ENCODE measurements around the gene ZSWIM4. TPM values are rescaled to one million over a fixed set of nuclear protein-coding genes. Genes with fewer than 3 reads are reported as not detected.

The ZSWIM4 gene
- total RNA-seq, 1 donor from 2014 or later = 9.8 TPM

GRCh38 chr19:13835791-13836723, 40.8 kb downstream of the ZSWIM4 start:
- peaks cover 36% of the 10 kb centered on the region for H3K4me1 Mint-ChIP-seq (ENCODE audit: low read depth)
- intact Hi-C loops (cut with micrococcal nuclease) = loop anchor here (2.0 to 5.0 kb wide), 4 partner anchors 51 to 1044 kb away; partner anchors contain the start of genes IER2, JUNB and STX10
- H3K9me3 Mint-ChIP-seq = no peaks in the 10 kb centered on the region
- H3K27me3 Mint-ChIP-seq (ENCODE audit: low read depth) = no peaks in the 10 kb centered on the region
- H3K36me3 Mint-ChIP-seq (ENCODE audit: low read depth) = peaks cover 61% of the 10 kb centered on the region
- peak overlapping the region; percentile 99 for H3K27ac Mint-ChIP-seq
- no peak for DNase-seq (ENCODE audit: low spot score)
- peak overlapping the region; percentile 79 for H3K4me3 Mint-ChIP-seq (ENCODE audit: low read depth)

GRCh38 chr19:13838435-13839129, 43.3 kb downstream of the ZSWIM4 start:
- H3K27me3 Mint-ChIP-seq (ENCODE audit: low read depth) = no peaks in the 10 kb centered on the region
- H3K4me1 Mint-ChIP-seq (ENCODE audit: low read depth) = peaks cover 31% of the 10 kb centered on the region
- intact Hi-C loops (cut with micrococcal nuclease) = loop anchor here (1.0 to 5.0 kb wide), 4 partner anchors 9 to 1046 kb away; partner anchors contain the start of genes IER2, JUNB and STX10
- H3K4me3 Mint-ChIP-seq (ENCODE audit: low read depth) = peak overlapping the region; percentile 92
- H3K9me3 Mint-ChIP-seq = no peaks in the 10 kb centered on the region
- peaks cover 59% of the 10 kb centered on the region for H3K36me3 Mint-ChIP-seq (ENCODE audit: low read depth)
- peak overlapping the region; percentile 90 for H3K27ac Mint-ChIP-seq
- no peak for DNase-seq (ENCODE audit: low spot score)

- Mint-ChIP-seq H3K27me3 (ENCODE audit: low read depth) (no peaks in the 10 kb centered on the region), H3K27ac (peak overlapping the region; percentile 90), H3K4me1 (ENCODE audit: low read depth) (peaks cover 29% of the 10 kb centered on the region), H3K4me3 (ENCODE audit: low read depth) (peak overlapping the region; percentile 92), H3K36me3 (ENCODE audit: low read depth) (peaks cover 53% of the 10 kb centered on the region), H3K9me3 (no peaks in the 10 kb centered on the region)
- peak; percentile 77 for DNase-seq (ENCODE audit: low spot score)
- intact Hi-C loops (cut with micrococcal nuclease) = loop anchor here (1.0 to 5.0 kb wide), 4 partner anchors 8 to 1047 kb away; partner anchors contain the start of genes IER2, JUNB and STX10
Measured at GRCh38 chr19:13839130-13839937, 44.1 kb downstream of the ZSWIM4 start.

- H3K27ac Mint-ChIP-seq = peak overlapping the region; percentile 90
- DNase-seq (ENCODE audit: low spot score) = no peak
- peaks cover 49% of the 10 kb centered on the region for H3K36me3 Mint-ChIP-seq (ENCODE audit: low read depth)
- H3K4me3 Mint-ChIP-seq (ENCODE audit: low read depth) = peak overlapping the region; percentile 92
- H3K4me1 Mint-ChIP-seq (ENCODE audit: low read depth) = peaks cover 32% of the 10 kb centered on the region
- intact Hi-C loops (cut with micrococcal nuclease) = loop anchor here (1.0 to 5.0 kb wide), 4 partner anchors 7 to 1048 kb away; partner anchors contain the start of genes IER2, JUNB and STX10
- H3K9me3 Mint-ChIP-seq = no peaks in the 10 kb centered on the region
- H3K27me3 Mint-ChIP-seq (ENCODE audit: low read depth) = no peaks in the 10 kb centered on the region
Measured at GRCh38 chr19:13839938-13840304, 44.7 kb downstream of the ZSWIM4 start.

DNA sequence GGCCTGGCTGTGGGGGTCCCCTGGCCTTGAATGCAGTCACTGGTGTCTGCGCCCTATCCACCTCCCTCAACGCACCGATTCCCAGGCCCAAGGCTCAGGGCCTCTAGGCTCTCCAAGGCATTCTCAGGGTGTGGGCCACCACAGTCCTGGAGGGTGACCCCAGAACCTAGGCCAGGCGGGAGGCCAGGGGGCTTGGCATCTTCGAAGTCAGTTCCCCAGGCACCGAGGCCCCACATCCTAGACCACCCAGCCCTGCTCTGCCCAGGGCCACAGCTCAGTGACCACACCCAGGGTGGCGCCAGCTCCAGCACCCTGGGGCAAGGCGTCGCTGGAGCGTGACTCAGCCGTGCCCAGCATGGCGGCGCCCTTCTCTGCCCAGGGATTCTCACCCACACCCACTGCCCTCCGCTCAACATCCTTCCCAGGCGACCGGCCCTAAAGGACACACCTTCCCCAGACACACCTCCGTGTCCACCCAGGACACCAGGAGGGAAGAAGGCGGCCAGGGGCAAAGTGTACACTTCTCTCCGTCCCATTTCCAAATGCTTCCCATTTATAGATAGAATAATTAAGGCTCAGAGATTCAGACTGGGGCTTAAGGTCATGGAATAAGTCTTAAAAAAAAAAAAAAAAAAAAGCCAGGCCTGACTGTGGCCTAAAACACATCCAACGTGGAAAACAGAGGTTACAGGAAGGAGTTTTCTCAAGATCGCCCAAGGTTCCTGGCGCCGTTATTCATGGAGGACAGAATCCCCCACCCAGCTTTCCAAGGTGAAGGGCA, 45.3 kb downstream of the ZSWIM4 start:
- H3K27ac Mint-ChIP-seq = peak overlapping the region; percentile 90
- DNase-seq (ENCODE audit: low spot score) = no peak
- H3K4me3 Mint-ChIP-seq (ENCODE audit: low read depth) = peak overlapping the region; percentile 92
- no peaks in the 10 kb centered on the region for H3K27me3 Mint-ChIP-seq (ENCODE audit: low read depth)
- H3K9me3 Mint-ChIP-seq = no peaks in the 10 kb centered on the region
- peaks cover 49% of the 10 kb centered on the region for H3K36me3 Mint-ChIP-seq (ENCODE audit: low read depth)
- intact Hi-C loops (cut with micrococcal nuclease) = no loop called here
- peaks cover 35% of the 10 kb centered on the region for H3K4me1 Mint-ChIP-seq (ENCODE audit: low read depth)

DNA sequence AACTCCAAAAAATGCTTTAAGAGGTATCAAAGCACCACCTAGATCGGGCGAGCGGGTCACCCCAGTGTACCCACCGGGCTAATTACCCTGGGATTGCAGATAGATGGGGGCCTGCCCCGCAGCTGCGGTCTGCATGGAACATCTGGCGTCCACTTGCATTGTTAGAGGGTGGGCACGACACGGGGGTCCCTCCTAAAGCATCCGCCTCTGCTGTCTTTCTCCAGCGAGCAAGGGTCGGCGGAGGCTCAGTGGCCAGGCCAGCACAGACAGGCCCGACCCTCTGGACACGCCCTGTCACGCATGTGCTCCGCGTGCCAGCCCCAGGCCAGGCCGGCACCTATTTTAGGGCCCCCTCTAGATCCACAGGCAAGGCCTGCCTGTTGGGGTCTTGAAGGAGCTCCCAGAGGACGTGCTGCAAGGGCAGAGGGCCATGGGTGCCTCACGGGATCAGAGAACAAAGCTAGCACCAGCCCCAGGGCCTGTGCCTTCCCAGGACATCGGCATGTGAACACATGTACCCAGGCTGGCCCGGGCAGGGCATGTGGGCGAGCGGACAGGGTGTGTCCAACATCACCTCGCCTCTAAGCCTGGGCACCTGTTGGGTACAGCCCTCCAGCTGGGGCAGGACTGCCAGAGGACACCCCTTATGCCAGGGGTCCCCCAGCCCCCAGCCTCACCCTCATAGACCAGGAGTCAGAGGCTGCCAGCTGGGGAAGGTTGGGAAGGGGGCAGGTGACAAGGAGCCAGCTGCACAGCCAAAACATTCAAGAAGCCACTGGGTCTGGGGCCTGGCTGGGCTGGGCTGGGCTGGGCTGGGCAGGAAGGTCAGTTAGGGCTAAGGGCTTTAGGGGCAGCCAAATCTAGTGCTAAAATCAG, 46.1 kb downstream of the ZSWIM4 start:
- peak overlapping the region; percentile 92 for H3K4me3 Mint-ChIP-seq (ENCODE audit: low read depth)
- H3K4me1 Mint-ChIP-seq (ENCODE audit: low read depth) = peaks cover 38% of the 10 kb centered on the region
- no peaks in the 10 kb centered on the region for H3K27me3 Mint-ChIP-seq (ENCODE audit: low read depth)
- H3K27ac Mint-ChIP-seq = peak overlapping the region; percentile 90
- peaks cover 44% of the 10 kb centered on the region for H3K36me3 Mint-ChIP-seq (ENCODE audit: low read depth)
- no peak for DNase-seq (ENCODE audit: low spot score)
- no peaks in the 10 kb centered on the region for H3K9me3 Mint-ChIP-seq
- intact Hi-C loops (cut with micrococcal nuclease) = no loop called here

GRCh38 chr19:13841962-13842290, 46.7 kb downstream of the ZSWIM4 start:
- peak overlapping the region; percentile 92 for H3K4me3 Mint-ChIP-seq (ENCODE audit: low read depth)
- intact Hi-C loops (cut with micrococcal nuclease) = no loop called here
- H3K36me3 Mint-ChIP-seq (ENCODE audit: low read depth) = peaks cover 40% of the 10 kb centered on the region
- H3K4me1 Mint-ChIP-seq (ENCODE audit: low read depth) = peaks cover 41% of the 10 kb centered on the region
- DNase-seq (ENCODE audit: low spot score) = no peak
- H3K27ac Mint-ChIP-seq = peak overlapping the region; percentile 90
- H3K27me3 Mint-ChIP-seq (ENCODE audit: low read depth) = no peaks in the 10 kb centered on the region
- H3K9me3 Mint-ChIP-seq = no peaks in the 10 kb centered on the region

- peaks cover 38% of the 10 kb centered on the region for H3K4me1 Mint-ChIP-seq (ENCODE audit: low read depth)
- DNase-seq (ENCODE audit: low spot score) = peak; percentile 64
- H3K9me3 Mint-ChIP-seq = no peaks in the 10 kb centered on the region
- intact Hi-C loops (cut with micrococcal nuclease) = no loop called here
- peaks cover 36% of the 10 kb centered on the region for H3K36me3 Mint-ChIP-seq (ENCODE audit: low read depth)
- no peaks in the 10 kb centered on the region for H3K27me3 Mint-ChIP-seq (ENCODE audit: low read depth)
- peak overlapping the region; percentile 92 for H3K4me3 Mint-ChIP-seq (ENCODE audit: low read depth)
- peak overlapping the region; percentile 98 for H3K27ac Mint-ChIP-seq
Measured at GRCh38 chr19:13842291-13843103, 47.3 kb downstream of the ZSWIM4 start.

DNA sequence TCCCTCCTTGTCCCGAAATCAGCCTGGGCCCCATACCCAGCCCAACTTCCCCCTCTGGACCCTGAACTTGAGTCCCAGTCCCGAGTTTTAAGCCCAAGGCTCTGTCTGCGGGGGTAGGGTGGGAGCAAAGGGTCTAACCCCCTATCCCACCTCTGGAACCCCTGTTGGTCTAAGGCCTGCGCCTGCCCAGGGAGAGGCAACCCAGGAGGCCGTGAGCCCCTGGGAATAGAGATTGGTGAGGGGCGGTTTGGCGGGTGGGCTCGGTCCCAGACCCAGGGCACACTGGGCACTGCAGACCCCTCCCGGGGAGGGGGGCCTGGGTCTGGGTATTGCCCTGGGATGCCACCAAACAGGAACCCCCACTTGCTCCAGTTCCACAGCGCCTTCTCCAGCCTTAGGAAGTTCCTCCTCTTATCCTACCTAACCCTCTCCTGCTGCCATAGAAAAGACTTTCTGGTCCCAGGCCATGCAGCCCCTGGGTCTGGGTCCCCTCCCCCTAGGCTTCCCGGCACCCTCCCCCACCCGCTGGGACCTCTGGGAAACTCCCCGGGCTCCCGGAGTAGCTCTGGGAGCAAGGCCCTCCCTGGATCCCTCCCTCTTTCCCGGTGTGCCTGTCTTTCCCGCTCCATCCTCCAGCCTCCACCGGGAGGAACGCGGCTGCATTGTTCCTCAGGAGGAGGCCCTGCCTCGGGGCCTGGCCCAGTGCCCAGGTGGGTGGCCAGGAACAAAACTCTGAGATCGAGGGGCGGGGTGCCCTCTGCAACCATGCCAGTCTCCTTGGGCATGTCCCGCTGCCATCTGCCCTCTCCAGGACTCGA, 48.1 kb downstream of the ZSWIM4 start:
- peaks cover 33% of the 10 kb centered on the region for H3K36me3 Mint-ChIP-seq (ENCODE audit: low read depth)
- intact Hi-C loops (cut with micrococcal nuclease) = no loop called here
- peaks cover 36% of the 10 kb centered on the region for H3K4me1 Mint-ChIP-seq (ENCODE audit: low read depth)

GRCh38 chr19:13844130-13844631, 48.9 kb downstream of the ZSWIM4 start:
- Mint-ChIP-seq H3K9me3 (no peaks in the 10 kb centered on the region), H3K27ac (peak overlapping the region; percentile 92), H3K27me3 (ENCODE audit: low read depth) (no peaks in the 10 kb centered on the region), H3K4me3 (ENCODE audit: low read depth) (peak overlapping the region; percentile 70), H3K36me3 (ENCODE audit: low read depth) (peaks cover 25% of the 10 kb centered on the region), H3K4me1 (ENCODE audit: low read depth) (peaks cover 35% of the 10 kb centered on the region)
- DNase-seq (ENCODE audit: low spot score) = no peak
- intact Hi-C loops (cut with micrococcal nuclease) = no loop called here

More for the DNA sequence above, 48.1 kb downstream of the ZSWIM4 start:
- no peaks in the 10 kb centered on the region for H3K9me3 Mint-ChIP-seq
- peak overlapping the region; percentile 98 for H3K27ac Mint-ChIP-seq
- peak overlapping the region; percentile 92 for H3K4me3 Mint-ChIP-seq (ENCODE audit: low read depth)
- DNase-seq (ENCODE audit: low spot score) = no peak
- no peaks in the 10 kb centered on the region for H3K27me3 Mint-ChIP-seq (ENCODE audit: low read depth)

All from activated T-helper 2 cell treated with anti-CD3 and anti-CD28 coated beads, Interferon-gamma antibody, Interleukin-2, Interleukin-4, amounts not matched to agents 10 μg/mL and 5 μg/mL and 100 μg/mL, durations not matched to agents 14 hours and 24 hours and 36 hours (primary cell).